Measurements from ENCODE around the gene RALGPS2.

Gene RALGPS2

GRCh38 chr1:178933709-178934490 lies 208.9 kb downstream of the RALGPS2 start:
- TF ChIP-seq, protein P1, sequence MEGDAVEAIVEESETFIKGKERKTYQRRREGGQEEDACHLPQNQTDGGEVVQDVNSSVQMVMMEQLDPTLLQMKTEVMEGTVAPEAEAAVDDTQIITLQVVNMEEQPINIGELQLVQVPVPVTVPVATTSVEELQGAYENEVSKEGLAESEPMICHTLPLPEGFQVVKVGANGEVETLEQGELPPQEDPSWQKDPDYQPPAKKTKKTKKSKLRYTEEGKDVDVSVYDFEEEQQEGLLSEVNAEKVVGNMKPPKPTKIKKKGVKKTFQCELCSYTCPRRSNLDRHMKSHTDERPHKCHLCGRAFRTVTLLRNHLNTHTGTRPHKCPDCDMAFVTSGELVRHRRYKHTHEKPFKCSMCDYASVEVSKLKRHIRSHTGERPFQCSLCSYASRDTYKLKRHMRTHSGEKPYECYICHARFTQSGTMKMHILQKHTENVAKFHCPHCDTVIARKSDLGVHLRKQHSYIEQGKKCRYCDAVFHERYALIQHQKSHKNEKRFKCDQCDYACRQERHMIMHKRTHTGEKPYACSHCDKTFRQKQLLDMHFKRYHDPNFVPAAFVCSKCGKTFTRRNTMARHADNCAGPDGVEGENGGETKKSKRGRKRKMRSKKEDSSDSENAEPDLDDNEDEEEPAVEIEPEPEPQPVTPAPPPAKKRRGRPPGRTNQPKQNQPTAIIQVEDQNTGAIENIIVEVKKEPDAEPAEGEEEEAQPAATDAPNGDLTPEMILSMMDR (IDR thresholded peaks at IDR 0.05; ENCODE audit: control insufficient read depth, extremely low read depth, insufficient read depth) = no peak
- H3K4me3 ChIP-seq (ENCODE audit: low read depth, low read length) = no peak overlapping the region
- no peak for DNase-seq (ENCODE audit: low read depth)

DNA sequence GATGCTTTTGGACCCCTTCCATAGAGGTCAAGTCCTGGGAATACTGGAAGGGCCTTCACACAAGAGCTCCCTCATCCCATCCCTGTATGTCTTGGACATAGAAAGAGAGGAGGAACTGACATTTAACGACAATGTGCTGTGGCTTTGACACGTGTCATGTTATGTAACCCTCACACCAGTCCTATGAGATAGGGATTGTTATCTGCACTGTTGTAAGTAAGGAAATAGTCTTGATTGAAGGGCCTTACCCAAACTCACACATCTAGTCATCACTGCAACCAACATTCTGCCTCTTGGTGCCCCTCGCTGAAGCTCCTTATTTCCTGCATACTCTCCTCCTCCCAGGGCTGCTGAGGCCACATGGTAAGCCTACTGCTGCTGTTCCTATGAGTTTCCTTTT lies 209.5 kb downstream of the RALGPS2 start:
- no peak for DNase-seq (ENCODE audit: low read depth)
- TF ChIP-seq, protein P1 (IDR thresholded peaks at IDR 0.05; ENCODE audit: control insufficient read depth, extremely low read depth, insufficient read depth) = no peak
- no peak overlapping the region for H3K4me3 ChIP-seq (ENCODE audit: low read depth, low read length)

DNA sequence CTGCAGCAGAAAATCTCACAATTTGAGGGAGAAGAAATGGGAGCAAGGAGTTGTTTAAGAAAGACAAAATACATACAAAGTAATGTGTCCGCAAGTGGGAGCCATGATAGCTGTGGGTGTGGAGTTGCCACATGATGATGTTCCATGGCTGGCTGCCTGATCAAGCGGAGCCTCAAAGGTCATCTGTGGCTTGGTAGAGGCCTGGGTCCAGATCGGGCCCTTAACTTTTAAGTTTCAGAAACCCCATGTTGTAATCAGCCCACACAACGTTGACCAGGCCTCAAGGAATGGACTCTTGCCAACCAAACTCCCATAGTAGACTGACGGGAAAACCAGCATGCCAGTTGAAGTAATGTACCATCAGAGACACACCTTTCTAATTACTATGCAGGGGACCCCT lies 210.6 kb downstream of the RALGPS2 start:
- TF ChIP-seq, protein P1 (IDR thresholded peaks at IDR 0.05; ENCODE audit: control insufficient read depth, extremely low read depth, insufficient read depth) = no peak
- DNase-seq (ENCODE audit: low read depth) = no peak
- H3K4me3 ChIP-seq (ENCODE audit: low read depth, low read length) = no peak overlapping the region

DNA sequence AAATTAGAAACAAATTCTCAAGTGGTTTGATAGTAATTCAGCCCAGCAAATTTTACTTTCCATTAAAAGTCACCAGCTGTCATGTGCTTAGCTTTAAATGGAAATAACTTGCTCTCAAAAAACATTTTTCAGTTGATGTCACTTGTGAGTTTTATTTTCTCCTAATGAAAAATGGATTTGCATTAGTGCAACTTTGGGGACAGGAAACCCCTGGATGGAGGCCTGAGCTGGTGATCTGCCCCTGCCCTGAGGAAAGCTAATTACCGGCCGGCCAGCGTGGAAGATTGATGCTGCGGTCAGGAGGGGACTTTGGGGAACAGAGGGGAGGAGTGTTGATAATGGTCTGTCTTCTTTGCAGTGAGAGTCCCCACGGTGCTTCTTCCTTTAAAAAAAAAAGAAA lies 212.7 kb downstream of the RALGPS2 start:
- TF ChIP-seq, protein P1 (IDR thresholded peaks at IDR 0.05; ENCODE audit: control insufficient read depth, extremely low read depth, insufficient read depth) = no peak
- no peak overlapping the region for H3K4me3 ChIP-seq (ENCODE audit: low read depth, low read length)
- no peak for DNase-seq (ENCODE audit: low read depth)

DNA sequence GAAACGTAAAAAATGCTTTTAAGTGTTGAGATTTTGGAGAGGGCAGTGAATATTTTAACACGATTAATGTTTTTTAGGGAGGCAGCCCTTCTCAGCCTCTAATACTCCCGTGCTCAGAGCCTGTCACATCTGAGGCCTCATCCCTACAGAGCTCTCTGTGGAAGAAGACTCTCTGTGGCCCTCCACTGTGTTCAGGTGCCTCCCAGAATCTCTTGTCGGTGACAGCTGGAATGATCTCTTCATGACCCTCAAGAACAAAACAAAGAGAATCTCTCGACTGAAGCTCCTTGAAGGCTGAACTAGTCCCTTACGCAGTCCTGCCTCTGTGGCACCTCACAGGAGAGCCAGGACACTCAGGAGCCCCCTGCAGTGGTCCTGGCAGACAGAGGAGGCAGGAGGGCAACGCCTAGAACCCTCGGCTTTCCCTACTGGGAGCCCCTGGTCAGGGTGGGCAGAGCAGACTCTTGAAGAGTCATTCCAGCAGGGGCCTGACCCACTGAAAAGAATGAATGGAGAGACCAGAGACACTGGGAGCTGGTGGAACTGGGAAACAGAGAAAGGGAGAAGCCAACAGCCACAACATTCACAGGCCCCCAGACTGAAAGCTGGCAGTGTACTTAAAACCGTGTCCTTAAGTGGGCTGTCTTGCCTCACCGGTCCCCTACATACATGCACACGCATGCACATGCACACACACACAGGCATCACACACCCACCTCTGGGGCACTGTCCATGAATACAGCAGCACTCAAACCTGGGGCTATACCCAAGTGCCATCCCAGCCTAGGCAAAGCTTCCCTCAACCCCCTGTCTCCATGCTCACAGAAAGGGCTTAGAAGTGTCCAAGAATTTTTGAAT lies 213.3 kb downstream of the RALGPS2 start:
- DNase-seq (ENCODE audit: low read depth) = no peak
- TF ChIP-seq, protein P1 (IDR thresholded peaks at IDR 0.05; ENCODE audit: control insufficient read depth, extremely low read depth, insufficient read depth) = no peak
- no peak overlapping the region for H3K4me3 ChIP-seq (ENCODE audit: low read depth, low read length)

DNA sequence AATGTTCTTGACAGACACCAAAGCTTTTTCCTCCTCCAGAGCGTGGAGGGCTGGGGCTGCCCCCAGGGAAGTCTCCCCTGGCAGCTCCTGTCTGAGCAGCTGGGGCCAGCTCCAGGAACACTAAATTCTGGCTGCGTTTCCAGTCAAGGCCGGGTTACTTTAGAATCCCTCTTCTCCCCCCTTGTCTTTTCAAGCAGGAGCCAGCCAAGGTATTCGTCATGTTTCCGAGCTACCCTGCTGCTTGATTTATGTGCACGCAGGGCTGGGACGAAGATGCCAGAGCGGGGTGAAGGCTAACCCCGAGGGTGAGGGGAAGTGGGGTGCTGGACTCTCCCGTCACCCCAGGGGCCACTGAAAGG lies 213.9 kb downstream of the RALGPS2 start:
- TF ChIP-seq, protein P1 (IDR thresholded peaks at IDR 0.05; ENCODE audit: control insufficient read depth, extremely low read depth, insufficient read depth) = no peak
- no peak overlapping the region for H3K4me3 ChIP-seq (ENCODE audit: low read depth, low read length)
- DNase-seq (ENCODE audit: low read depth) = no peak
